Measurements from ENCODE around the gene COL4A5.
"Not testable (repeated sequence)": the region's sequence is repeated elsewhere in the genome, so short reads cannot be mapped to it uniquely, and the experiment has no call there.

Gene COL4A5

DNA sequence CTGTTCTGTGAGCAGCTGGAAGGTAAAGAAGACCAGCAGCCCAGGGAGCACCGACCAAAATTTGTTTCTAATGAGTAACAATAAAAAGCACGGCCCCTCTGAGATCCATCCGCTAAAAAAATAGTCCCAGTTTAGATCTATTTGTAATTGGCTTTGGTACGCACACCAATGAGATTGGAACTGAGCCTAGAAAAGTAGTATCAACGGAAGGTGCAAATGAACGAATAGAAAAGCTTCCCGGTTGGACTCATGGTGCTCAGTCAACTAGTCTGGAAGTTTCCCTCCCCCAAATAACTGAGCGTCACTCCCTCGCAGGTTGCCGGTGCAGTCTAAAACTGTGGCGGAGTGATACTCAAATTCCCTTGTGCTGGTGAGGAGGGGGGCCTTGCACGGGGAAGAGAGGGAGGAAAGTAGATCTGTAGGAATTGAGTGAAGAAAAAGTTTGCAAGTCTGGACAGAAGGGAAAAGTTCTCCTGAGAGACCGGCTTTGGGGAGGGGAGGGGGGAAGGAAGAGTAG is at the start of gene COL4A5:
Gene COL4A5, plus strand, starts transcription at position 413 of the 517 bp plus-strand sequence. CDS start 288 bp downstream, outside the sequence.
- DNase-seq: peak; percentile 78

DNA sequence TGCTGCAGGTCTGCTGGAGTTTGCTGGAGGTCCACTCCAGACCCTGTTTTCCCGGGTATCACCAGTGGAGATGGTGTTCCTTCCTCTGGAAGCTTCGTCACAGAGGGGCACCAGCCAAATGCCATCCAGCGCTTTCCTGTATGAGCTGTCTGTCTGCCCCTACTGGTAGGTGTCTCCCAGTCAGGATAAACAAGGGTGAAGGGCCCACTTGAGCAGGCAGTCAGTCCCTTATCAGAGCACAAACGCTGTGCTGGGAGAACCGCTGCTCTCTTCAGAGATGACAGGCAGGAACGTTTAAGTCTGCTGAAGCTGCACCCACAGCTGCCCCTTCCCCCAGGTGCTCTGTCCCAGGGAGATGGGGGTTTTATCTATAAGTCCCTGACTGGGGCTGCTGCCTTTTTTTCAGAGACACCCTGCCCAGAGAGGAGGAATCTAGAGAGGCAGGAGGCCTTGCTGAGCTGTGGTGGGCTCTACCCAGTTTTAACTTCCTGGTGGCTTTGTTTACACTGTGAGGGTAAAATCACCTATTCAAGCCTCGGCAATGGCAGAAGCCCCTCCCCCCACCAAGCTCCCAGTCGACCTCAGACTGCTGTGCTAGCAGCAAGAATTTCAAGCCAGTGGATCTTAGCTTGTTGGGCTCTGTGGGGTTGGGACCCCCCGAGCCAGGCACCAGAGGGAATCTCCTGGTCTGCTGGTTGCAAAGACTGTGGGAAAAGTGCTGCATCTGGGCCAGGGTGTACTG is 48.5 kb upstream of the COL4A5 start:
- not testable (repeated sequence) for DNase-seq

GRCh38 chrX:108396188-108396891 is 43.3 kb upstream of the COL4A5 start:
- no peak for DNase-seq

GRCh38 chrX:108396986-108397385 is 42.7 kb upstream of the COL4A5 start:
- DNase-seq: no peak

DNA sequence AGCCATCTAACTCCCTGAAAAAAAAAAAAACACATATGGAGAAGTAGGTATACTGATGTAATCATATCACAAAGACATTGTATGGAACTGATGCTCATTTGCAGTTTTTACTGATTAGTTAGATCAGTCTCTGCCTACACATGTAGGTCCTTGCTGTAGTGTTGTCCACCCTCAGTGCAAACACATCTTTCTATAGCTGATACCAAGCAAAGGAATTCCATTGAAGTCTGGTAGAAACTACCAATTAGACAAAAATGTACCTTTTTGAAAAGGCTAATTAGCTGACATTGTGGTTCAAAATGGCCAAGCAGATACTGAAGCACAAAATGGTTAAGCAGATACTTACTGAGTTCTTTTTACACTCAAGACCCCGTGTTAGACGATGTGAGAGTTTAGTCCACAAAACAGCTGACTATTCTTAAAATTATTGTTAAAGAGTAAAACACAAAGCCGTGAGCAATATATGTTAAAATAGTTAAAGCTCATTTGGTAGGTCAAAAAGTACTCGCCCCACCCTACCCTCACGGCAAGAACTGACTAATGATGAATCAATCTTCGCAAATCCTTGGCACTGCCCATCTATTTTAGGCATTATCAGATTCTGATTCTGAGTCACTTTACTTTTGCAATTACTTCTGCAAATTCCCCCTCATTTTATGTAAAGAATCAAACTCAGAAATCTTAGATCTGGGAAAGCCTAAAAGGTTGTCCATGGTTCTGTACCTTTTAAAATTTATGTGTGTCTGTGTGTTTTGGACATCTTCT is 41.8 kb upstream of the COL4A5 start:
- no peak for DNase-seq

DNA sequence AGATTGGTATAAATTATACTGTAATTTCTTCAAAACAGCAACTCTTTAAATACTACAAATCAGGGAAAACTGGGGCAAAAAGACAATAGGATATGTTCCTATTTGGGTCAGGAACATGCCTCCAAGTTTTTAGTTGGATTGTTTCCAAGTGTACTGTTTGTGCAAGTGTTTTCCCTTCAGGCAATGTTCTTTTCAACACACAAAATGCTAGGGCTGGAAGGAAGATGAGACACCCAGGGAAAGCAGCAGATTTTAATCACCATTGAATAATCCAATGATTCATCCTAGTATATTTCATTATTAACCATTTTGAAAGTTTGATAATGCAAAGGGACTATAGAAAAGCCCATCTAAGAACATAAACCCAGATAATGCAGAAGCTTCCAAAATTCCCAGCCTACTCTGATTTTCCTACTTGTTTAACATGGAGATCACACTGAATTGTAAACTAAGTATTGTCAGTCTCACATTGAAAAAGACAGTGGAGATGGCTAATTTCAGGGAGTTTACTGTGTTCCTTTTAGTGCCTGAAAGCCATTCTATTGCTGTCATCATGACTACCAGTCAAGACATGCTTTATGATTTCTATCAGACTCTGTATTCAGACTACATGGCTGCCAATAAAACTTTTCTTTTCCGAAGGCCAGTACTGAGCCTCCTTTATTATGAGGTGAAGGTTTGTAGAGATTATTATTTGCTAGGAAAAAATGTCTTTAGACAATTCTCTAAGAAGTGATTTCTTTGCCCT is 40.0 kb upstream of the COL4A5 start:
- DNase-seq: no peak

DNA sequence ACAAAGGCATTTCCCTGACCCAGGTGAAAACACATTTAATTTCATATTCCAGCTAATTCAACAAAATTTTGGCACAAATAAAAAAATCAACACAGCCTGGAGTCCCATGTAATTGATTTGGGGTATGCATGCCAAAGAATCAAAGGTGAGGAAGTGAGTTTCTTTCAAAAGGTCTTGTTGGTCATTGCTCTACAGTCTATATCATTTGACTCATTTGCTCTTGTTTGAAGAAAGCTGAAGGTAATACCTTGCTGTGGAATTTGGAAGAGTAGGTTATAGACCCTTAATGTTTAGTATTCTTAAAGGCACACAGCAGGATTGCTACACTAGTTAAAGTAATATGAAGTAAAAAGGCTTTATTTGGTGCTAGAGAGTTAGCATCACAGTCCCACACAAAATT is 26.9 kb upstream of the COL4A5 start:
- DNase-seq: no peak

DNA sequence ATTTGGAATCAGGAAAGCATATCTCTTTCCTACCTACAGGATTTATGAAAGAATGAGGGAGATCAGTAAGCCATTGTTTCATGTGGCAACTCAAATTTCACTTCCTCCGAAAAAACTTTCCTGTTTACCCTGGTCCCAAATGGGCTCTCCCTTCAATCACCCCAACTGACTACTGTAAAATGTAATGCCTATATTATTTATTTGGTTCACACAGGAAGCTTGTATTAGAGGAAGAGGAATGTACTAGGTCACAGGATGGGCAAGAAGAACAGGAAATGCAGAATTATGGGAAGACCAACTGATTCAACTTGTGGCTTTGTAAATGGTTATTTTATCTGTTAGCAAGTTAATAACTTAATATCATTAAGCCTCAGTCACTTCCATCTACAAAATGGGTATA is 24.5 kb upstream of the COL4A5 start:
- no peak for DNase-seq

DNA sequence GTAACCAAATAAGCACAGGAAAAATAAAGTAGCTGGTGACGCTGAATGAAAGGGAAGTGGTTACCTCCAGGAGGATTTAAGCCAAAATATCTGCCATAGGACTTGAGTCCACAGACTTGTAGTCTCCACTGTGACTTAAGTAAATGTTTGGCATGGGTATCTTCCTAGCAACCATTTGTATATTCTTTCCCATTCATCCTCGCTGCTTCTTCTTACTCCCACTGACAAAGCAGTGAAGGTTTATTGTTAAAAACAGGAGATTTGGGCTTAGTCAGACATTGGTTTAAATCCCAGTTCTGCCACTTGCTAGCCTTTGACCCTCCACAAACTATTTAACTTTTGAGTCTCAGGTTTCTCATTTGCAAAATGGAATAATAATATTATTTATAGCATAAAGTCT is 23.7 kb upstream of the COL4A5 start:
- no peak for DNase-seq

DNA sequence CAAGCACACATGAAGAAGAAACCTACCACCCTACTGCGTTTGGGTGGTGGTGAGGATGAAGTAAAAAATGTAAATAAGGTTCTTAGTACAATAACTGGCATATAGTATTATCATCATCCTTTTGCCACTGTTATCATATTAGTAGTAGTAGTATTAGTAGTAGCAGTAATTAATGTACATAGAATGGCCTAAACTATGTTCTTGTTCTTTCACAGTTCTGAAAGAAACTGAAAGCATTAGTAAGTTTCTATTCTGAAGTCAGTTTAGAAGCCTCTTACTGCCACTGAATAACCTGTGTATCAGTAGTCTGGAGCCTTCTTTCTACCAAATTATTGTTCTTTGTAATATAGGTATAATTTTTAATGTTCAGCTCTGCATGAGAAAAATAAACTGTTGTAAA is 22.4 kb upstream of the COL4A5 start:
- DNase-seq: no peak

GRCh38 chrX:108419401-108419800 is 20.2 kb upstream of the COL4A5 start:
- DNase-seq: no peak

DNA sequence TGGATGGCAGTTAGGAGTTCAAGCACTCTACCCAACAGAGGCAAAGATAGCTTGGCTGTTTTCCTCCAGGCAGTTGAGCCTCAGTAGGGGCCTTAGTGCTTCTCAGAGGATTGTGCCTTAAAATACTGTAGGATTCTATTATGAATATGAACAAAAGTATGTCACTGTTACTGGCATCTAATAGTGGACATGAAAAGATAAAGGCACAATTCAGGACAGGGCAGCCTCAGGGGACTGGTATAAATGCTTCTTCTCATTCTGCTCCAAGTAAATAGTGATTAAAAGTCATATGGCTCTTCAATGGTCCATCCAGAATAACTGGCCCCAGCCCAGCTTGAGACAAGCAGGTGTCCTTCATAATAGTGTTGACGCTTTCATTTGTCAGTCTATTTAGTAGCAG is 19.2 kb upstream of the COL4A5 start:
- DNase-seq: peak; percentile 60

DNA sequence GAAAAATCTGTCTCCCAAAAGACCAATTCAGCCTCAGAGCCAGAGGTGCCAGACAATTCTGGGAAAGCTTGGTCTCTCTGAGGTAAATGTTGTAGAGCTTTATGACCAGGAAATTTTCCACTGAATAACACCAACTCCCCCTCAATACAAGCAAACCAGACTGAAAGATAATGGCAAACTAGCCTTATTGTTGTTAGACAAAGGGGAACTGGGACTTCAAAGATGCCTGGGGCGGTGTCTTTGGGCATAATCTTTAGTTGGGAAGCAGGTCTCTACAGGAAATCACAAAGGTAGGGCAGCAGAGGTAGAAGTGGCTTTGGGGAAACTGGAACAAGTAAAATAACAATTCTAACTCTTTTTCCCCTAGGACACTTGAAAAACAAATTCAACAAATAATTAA is 13.4 kb upstream of the COL4A5 start:
- DNase-seq: no peak

DNA sequence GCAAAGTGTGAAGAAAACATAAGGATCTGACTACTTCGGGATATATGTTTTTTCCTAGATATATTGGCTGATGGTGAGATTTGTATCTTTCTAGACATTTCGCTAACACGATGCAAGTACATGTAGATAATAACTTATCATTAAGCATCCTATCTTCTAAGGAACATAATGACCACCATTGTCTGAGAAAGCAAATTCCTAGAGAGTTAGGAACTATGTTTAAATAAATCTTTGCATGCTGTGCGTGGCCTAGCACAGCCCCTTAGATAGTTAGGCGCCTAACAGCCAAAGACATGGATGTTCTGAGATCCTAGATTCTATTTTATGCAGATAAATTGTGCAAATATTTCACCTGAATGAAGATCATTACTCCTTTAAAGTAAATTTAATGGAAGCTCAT is 4.4 kb upstream of the COL4A5 start:
- no peak for DNase-seq

DNA sequence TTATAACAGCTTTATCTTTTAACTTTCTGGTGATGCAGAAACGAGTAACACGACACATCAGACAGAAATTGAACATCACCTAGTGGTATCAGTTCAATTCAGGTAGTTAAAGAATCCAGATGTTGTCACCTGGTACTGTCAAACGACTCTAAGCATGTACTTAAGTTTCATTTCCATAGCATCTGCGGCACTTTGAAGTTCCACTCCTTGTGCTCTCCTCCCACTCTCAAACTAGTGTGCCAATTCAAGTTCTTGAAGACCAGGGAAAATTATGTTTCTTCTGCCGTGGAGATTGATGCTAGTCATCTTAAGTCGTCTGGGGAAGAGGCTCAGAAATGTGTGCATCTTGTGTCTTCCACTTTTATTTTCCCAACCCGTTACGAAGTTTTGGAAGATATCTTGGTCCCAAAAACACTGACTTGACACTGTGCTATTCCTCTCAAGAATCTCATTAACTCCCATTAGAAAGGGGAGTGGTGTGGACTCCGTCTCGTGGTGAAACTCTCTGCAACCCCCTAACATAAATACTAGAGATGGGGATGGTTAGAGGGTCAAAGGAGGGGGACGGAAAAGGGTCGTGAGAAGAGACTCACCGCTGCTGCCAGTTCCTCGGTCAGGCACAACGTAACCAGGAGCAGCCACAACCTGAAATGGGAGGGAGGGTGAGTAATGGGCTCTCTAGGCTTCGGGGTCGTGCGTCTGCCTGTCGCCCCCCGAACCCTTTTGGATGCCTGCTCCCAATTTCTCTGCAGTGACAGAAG is 2.1 kb upstream of the COL4A5 start:
- DNase-seq: no peak

GRCh38 chrX:108438110-108438623 is 1.5 kb upstream of the COL4A5 start, which contains the start of gene COL4A6:
Gene COL4A6 (minus strand): TSS chrX:108438422. CDS start chrX:108438196, 226 bp downstream.
- DNase-seq: no peak

- peak; percentile 60 for DNase-seq
Observed at GRCh38 chrX:108439961-108440696, 491 bp downstream of the COL4A5 start.

DNA sequence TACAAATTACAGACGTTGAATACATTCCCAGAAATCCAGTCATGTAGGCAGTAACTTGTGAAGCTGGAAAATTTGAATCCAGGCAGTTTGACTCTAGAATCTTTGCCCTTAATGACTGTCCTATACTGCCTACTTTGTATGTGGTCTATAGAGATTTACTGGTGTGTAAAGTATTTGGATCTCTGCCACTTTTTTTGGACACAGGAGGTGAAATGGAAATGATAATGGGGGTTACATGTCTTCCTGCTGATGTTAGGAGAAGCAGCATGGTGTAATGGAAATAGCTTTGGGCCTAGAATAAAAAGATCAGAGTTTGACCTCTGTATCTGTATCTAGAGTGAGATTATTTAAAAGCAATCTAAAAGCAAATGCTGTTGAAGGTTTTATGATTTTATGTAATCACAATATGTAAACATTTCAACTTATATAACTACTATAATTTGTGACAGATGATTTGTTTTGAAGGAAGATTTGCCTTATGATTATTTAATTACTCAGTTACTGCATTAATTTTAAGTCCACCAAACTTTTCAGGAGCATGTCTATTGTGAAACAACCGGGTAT is 3.3 kb downstream of the COL4A5 start:
- DNase-seq: no peak

GRCh38 chrX:108447303-108447702 is 7.7 kb downstream of the COL4A5 start:
- no peak for DNase-seq

DNA sequence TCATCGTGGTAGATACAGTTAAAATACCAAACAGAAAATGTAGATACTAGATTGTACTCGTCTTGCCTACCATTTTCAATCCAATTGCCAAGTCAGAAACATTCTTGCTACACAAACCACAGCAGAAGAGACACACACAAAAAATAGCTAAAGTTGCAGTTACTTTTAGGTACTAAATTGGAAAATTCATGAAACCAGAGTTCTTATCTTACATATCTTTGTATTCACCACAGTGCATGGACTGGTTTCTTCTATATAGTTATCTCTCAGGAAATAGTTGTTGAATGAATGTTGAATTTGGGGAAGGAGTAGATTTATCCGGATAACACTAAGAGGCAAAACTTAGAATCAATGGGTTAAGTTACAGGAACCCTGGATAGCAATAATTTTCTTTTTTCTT is 14.2 kb downstream of the COL4A5 start:
- no peak for DNase-seq
